HL-60/S4 treated with phorbol 12-myristate 13-acetate at 8.2 ng/mL for 4 days and 3 days (cell line): ENCODE results near the gene PODXL2.

Experiments used
- in situ Hi-C: fragments of 300-500 bp; cut with MboI; formaldehyde crosslinking; loops from 2 replicates; pipeline ENCODE4 v1.15.0; 2022; ENCODE audit warnings: low sequenced_read_pairs

PODXL2 gene

DNA sequence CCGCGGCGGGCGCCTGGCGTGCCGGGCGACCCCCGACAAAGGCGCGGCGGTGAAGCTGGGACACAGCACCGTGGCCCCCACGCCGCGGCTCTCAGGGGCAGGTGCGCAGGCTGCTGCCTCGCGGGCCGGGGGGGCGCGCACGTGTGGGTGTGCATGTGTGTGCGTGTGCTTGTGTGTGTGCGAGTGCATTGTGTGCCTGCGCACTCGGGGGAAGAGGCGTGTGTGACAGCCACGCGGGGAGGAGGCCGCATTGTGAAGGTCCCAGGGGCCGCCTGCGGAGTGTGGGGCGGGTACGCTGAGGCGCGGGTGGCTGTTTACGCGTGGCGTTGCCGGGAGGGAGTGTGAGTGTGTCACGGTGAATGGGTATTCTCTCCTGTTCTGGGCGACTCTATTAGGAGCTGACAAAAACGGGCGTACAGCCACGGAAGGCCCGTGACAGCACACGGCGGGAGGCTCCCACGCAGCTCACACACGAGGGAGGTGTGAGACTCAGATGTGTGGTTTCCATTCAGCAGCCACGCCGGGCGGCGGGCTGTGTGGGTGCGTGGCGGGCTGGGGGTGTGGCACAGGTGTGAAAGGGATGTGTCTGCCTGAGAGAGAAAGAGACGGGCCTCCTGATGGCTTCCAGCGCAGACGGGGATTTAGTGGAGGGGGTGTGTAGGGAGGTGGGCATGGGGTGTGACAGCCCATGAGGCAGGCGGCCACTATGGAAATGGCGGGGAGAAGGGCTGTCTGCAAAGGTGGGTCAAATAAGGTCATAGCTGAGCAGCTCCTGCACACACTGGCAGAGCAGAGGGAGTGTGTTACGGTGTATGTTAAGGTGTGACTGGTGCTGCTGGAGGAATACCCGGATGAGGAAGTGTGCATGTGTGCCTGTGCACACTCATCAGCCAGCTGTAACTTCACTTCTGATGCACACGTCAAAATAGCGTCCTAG, 750 bp downstream of the PODXL2 start:
- in situ Hi-C loops, result no loop called here

DNA sequence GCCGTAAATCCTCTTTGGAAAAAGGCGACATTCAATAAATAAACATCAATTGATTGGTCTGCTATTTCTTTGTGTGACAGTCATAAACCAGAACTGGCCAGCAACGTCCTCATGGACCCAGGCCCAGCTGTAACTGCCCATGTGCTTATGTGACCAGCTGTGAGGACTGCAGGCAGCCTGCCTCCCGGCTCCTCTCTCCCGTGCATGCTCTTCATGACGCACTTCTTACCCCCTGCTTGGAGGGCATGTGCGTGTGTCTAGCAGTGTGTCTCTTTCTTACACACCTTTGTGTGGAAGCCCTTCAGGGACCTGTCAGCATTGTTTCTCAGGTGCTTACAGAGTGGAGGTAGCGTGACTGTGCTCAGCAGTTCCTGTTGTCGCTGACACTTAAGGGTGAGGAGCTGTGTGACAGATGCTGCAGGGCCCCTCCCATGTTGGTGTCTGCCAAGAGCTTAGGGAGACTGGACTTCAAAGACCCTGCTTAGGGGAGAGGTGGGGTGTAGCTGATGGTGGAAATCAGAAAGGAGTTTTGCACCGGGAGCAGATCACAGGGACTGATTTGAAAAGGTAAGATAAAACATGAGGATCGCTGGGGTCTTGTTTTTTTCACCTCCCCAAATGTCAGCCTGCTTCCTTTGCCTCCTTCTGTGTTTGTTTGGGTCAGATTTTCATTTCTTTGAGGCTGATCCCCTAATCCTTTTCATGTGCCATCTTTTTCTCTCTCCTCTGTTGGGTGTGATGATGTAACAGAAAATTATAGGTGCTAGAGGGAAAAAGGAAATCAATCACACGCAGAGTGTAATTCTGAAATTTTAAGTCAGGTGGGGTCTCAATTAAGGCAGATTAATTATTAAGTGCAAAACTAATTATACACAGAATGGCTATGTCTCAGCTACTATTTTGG, 2.1 kb downstream of the PODXL2 start:
- in situ Hi-C loops, result no loop called here

DNA sequence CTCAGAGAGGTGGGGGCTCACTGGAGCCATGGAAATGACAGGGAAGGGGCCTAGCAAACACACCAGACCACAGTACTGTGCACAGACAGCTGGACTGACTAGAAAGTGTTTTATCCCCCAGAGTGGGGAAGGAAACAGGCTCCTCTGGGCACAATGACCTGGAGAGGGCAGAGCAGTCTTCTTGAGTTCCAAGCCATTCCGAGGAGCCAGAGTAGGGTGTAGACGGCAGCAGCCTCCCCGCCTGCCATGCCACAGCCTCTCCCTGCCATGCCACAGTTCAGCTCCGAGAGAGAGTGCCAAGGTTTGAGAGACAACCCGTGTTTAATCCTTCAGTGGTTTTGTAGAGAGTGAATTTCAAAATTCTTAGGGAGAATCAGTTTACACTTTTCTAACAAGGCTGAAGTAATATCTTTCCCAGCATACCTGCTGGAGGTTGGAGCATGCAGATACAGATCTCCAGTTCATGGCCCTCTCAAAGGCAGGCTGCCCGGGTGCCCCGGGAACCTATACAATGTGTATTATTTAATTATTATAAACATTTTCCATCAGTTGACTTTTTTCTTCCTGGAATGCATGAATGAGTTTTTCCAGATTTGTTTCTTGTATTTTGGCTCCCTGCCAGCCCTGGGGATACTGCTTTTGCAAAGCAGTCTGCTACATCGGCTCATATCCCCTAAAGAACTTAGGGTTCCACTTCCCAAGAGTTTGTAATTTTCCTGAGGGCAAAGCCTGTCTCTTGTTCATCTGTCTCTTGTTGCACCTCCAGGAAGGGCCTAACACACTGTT, 3.2 kb downstream of the PODXL2 start:
- in situ Hi-C loops, result no loop called here

DNA sequence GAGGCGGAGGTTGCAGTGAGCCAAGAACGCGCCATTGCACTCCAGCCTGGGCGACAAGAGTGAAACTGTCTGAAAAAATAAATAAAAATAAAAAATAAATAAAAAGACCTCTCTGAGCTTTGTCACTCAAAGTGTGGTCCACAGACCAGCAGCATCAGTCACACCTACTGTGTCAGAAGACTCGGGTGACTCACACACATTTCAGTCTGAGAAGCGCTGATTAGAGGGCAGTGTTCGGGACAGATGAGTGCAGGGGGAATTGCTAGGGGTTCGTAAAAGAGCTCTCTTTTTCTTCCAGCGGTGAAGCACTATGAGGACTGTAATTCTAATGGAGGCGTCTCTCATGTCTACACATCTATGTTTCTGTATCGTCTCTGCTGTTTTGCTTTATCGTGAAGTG, 5.7 kb downstream of the PODXL2 start:
- in situ Hi-C loops, result no loop called here

DNA sequence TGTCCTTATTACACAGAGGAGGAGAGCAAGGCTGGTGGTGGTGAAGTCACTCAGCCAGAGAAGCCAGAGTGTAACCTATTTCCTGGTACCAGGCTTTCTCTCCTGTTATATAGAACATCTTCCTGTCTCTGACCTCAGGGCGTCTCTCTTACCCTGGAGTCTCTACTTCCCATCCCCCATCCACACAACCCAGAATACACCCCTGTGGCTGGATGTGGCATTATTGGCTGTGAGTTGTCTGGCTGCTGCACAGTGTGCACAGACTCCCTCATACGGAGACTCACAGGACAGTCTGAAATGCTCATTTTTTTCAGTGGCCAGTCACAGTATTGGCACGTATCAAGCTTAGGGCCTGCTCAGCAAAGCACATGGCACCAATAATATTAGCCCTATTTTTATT, 8.6 kb downstream of the PODXL2 start:
- in situ Hi-C loops, result no loop called here

DNA sequence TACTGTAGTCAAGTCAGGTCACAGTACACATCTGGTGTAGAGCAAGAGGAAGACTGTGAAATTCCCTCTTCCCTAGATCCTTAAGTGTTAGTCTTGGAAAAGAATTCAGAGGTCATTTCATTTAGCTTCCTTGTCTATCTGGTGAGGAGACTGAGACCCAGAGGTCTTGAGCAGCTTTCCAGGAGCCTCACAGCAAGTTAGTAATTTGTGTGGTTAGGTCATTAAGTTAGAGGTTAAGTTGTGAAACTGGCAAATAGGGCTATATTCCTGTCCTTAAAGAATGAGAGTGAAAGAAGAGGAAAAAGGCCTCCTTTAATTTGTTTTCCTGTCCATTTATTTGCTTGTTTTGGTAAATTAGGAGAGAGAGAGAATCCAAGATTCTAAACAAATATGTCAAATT, 9.0 kb downstream of the PODXL2 start:
- in situ Hi-C loops, result no loop called here

DNA sequence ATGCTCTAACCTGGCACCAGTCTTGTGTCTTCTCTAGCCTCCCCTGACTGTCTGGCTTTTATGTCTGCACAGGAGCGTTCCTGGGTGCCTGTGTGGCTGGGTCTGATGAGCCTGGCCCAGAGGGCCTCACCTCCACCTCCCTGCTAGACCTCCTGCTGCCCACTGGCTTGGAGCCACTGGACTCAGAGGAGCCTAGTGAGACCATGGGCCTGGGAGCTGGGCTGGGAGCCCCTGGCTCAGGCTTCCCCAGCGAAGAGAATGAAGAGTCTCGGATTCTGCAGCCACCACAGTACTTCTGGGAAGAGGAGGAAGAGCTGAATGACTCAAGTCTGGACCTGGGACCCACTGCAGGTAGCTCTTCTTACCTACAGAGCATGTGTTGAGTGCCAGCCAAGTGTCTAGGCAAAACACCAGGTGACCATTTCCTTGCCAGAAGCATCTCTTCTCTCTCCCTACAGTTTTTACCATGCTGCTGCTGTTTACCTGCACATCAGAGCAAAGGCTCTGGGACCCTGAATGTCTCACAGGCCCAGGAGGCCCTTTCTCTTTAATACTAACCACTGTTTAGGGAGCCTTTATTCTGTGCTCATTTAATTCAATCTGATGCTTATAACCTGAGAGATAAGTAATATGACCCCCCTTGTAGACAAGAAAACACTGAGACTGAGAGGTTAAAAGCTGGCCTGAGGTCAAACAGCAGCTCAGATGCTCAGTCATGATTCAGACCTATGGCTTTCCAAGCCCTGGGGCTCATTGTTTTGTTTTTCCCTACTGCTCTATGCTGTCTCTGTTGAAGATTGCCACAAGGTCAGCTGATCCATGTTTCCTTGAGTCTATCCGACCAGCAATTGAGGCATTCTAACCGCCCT, 10.4 kb downstream of the PODXL2 start:
- in situ Hi-C loops, result no loop called here

DNA sequence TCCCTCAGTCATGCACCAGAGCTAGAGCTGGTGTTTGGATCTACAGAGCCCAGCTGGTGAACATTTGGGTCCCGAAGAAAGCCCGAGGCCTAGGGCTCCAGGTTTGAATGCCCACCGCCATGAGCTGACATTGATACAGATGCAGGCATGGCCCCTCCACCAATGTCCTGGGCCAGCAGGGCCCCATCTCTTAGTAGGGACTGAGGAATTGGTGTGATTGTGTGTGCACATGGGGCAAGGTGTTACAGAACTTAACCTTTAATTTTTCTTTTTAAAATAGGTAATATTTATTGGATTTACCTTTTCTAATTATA, 11.0 kb downstream of the PODXL2 start:
- in situ Hi-C loops, result no loop called here

DNA sequence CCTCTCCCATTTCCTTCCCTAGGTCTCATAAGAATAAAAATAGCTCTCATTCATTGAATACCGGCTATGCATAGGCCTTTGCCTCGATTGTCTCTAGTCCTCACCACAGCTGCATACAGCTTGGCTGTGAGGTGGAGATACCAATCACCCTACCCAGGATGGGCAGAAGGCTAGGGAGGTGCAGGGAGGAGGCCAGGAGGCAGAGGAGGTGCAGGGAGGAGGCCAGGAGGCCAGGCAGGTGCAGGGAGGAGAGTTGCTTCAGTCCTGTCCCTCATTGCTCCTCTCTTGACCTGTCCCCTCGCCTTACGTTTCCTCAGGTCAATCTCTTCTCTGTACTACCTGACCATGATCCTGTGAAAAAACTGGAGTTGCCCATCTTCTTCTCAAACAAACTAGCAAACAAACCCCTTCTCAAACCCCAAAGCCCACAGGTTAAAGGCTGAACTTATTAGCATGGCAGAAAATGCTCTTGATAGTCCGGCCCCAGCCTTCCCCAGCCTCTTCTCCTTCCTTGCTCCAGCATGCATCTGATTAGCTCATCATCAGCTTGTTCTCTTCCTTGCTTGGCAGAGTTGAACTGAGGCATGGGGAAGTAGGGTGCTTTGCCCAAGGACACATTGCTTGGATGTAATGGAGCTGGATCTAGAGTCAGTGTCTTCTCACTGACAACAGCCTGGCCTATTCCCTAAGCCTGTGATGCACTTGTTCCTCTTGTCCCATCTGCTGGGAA, 15.8 kb downstream of the PODXL2 start:
- in situ Hi-C loops, result no loop called here

DNA sequence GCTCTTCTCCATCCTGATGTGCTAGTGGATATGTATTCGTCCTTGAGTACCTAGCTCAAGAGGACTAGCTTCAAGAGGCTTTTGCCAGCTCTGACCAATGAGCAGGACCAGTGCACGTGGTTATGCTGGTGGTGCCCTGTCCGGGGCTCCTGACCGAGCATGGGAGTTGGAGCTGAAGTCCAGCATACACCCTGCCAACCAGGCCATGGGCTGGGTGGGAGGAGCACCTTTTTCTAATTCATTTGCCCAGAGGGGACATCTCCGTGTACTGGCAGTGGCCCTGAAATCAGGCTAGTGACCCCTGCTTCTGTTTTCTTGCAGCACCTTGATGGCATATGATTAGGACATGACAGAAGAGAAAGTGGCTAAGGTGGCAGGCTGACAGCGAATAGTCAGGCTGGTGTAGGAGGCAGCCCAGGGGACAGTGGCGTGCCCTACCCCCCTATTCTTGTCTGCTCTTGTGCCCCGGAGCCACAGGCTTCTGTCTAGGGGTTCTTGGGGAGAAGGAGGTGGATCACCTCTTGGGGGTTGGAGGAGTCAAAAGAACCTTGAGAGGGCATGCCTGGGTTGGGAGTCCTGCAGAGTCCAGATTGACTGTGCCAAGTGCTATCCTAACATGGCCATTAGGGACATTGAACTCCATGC, 16.5 kb downstream of the PODXL2 start:
- in situ Hi-C loops, result no loop called here

DNA sequence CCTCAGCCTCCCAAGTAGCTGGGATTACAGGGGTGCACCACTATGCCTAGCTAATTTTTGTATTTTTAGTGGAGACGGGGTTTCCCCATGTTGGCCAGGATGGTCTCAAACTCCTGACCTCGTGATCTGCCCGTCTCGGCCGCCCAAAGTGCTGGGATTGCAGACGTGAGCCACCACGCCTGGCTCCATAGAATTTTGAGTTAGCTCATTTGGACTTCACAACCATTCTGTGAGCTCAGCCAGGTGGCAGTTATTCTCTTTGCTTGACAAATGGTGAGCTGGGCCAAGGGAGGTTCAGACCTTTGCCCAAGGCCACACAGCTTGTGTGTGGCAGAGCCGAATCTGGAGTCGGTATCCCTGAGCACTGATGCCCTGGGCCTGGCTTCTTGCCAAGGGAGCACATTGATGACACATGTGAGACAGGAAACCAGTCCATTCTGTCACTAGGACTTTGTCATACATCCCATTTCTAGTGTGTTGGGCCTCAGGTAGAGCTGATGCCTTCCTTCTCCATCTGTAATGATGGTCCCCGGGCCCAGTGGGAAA, 17.6 kb downstream of the PODXL2 start:
- in situ Hi-C loops, result no loop called here

DNA sequence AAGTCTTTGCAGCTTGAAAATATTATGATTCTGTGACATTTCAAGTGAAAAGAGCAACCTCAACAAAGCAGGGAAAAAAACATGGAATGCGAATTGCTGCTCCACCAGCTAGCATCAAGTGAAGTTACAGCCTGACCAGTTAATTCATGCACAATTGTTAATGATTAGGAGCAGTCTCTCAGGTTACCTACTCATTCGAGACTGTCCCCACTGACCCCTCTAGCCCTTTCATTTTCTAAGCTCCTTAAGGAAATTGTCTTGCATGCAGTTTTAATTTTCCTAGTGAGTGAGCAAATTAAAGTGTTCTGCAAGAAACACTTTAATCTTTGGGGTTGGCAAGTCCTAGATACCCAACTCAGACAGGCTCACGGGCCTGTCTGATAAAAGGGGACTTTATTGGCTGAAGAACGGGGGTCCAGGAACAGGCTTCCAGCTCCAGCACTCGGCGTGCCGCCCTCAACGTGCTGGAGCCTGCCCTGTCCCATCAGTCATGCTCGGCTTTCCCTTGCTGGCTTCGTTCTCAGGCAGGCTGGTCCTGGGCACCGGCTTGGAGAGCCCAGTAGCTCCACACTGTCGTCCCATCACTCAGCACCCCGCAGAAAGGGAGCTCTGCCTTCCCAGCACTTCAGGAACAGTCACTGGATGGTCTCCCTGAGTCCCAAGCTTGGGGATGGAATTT, 18.3 kb downstream of the PODXL2 start:
- in situ Hi-C loops, result no loop called here

DNA sequence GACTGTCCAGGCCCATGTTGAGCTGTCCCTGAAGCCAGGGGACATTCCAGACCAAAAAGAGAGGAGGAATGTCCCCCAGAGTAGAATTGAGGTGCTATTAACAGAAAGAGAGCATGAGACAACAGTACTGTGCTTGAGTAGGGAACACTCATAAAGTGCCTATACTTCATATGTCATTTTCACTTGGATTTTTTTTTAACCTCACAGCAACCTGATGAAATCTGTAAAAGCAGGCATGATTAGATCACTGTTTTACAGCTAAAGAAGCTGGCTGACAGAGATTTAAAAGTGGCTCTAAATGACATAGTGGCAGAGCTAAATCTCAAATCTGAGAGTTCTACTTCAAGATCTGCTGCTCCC, 18.8 kb downstream of the PODXL2 start:
- in situ Hi-C loops, result no loop called here

DNA sequence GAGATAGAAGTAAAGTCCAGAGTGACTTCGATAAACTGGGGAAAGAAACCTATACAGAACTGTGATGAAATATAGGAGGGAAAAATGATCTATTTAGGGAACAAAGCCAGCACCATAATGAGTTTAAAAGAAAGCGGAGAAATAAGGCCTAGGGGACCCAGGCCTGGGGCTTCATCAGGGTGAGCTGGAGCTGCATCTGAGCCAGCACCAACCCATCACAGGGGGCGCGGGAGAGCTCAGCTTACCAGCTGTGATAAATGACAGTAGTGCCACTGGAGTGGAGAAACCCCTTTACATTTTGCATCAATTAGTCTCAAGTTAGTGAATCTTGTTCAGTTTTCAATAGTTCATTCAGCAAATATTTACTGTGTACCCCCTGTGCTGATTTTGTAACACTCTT, 21.3 kb downstream of the PODXL2 start:
- in situ Hi-C loops, result no loop called here

DNA sequence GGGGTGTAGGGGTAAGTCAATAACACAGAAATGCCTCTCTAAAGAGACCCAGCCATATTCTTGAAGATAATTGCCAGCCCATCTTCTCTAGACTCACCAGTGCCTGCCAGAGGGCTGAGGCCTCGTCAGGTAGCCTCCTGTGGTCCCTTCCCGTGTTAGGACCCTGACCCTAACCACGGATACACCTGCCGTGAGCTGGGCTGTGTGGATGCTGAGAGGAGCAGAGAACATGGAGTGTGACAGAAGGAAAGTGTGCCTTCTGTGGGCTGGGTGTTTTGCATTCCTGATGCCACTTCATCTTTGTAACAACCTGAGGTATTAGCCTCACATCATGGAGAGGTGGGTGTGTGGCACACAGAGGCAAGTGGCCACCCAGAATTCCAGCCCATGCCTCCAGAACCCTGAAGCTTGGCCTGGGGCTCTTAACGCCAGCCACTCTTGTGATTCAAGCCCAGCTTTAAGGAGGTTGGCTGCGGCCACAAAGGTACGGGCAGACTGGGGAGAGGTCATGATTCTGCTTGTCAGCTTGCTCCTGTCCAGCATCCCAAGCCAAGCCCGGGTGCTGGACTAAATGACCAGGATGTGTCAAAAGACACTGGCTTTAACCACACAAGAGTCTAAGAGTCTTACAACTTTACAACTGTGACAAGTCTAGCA, 22.7 kb downstream of the PODXL2 start:
- in situ Hi-C loops, result no loop called here

DNA sequence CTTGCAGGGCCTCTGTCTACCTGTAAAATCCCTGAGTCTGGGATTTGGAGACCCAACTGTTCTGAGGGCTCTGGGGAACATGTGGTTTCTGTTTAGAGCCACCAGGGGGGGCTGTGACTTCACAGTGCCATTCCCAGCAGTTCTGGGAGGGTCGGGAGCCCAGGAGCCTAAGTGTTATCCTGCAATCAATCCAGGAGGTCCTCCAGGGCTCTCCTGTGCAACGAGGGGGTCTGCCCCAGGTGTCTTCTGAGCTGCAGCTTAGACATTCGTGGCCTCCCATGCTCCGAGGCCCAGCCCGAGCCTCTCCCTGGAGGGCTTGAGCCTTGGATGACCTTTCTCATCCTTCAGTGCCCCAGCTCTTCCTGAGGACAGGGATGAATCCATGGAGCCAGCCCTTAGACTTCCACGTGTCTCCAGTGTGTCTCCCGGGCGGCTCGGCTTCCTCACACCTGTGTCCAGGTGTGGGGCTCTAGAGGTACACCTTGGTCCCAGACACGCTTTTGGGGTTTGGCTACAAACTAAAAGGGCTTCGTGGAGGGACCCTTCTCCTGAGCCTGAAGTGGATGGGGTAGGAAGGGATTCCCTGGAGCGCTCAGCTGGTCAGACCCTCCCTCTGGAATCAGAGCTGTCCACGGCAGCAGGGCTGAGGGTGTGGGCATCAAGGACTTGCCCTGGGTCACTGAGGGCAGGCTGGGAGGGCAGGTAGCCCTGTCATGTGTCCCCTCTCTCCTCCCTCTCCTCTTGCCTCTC, 23.4 kb downstream of the PODXL2 start:
- in situ Hi-C loops, result no loop called here

DNA sequence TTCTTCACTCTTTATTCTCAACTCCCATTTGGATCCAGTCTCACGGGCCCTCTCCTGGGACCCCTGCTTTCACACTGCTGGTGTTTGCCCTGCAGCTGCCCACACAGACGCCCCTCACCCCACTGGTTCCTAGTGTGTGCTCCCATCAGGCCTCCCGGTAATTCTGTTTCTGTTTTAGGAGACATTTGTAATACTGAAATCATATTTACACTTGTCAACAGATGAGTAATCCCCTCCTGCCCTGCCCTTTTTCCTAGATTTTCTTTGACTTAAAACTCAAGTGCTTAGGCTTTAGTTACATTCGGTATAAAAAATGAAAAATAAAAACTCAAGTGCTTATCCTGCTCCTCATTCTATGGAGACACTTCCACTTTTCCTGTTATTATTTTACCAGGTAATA, 25.4 kb downstream of the PODXL2 start:
- in situ Hi-C loops, result no loop called here
